SW480 (cell line): ENCODE data around the gene XRCC5.
"Not testable (repeated sequence)": the region's sequence is repeated elsewhere in the genome, so short reads cannot be mapped to it uniquely, and the experiment has no call there.

ENCODE experiments used
- DNase-seq: peaks from one replicate; pipeline ENCODE4 v3.0.0-alpha.2; 2016; ENCODE audit warnings: low spot score

Gene XRCC5

GRCh38 chr2:216118474-216118873 lies 9.3 kb downstream of the XRCC5 start:
- DNase-seq: no peak

- no peak for DNase-seq
Measured at GRCh38 chr2:216119146-216119545, 10.0 kb downstream of the XRCC5 start.

- DNase-seq: no peak
Measured at GRCh38 chr2:216119986-216120385, 10.8 kb downstream of the XRCC5 start.

GRCh38 chr2:216121255-216121654 lies 12.1 kb downstream of the XRCC5 start:
- no peak for DNase-seq

GRCh38 chr2:216126943-216127342 lies 17.8 kb downstream of the XRCC5 start:
- DNase-seq: no peak

- no peak for DNase-seq
Measured at GRCh38 chr2:216130346-216130971, 21.3 kb downstream of the XRCC5 start.

GRCh38 chr2:216131175-216131926 lies 22.2 kb downstream of the XRCC5 start:
- no peak for DNase-seq

- DNase-seq: no peak
Measured at GRCh38 chr2:216132585-216132984, 23.4 kb downstream of the XRCC5 start.

- no peak for DNase-seq
Measured at GRCh38 chr2:216133397-216133796, 24.2 kb downstream of the XRCC5 start.

- DNase-seq: no peak
Measured at GRCh38 chr2:216134958-216135541, 25.9 kb downstream of the XRCC5 start.

- peak; percentile 46 for DNase-seq
Measured at GRCh38 chr2:216139884-216140283, 30.7 kb downstream of the XRCC5 start.

- not testable (repeated sequence) for DNase-seq
Measured at GRCh38 chr2:216141516-216141915, 32.4 kb downstream of the XRCC5 start.

- no peak for DNase-seq
Measured at GRCh38 chr2:216142540-216142939, 33.4 kb downstream of the XRCC5 start.

GRCh38 chr2:216144372-216144771 lies 35.2 kb downstream of the XRCC5 start:
- DNase-seq: no peak

GRCh38 chr2:216144857-216145256 lies 35.7 kb downstream of the XRCC5 start:
- no peak for DNase-seq

GRCh38 chr2:216146573-216146972 lies 37.4 kb downstream of the XRCC5 start:
- no peak for DNase-seq

GRCh38 chr2:216147172-216148131 lies 38.3 kb downstream of the XRCC5 start:
- DNase-seq: no peak

- no peak for DNase-seq
Measured at GRCh38 chr2:216148983-216149382, 39.8 kb downstream of the XRCC5 start.

GRCh38 chr2:216149741-216150140 lies 40.6 kb downstream of the XRCC5 start:
- no peak for DNase-seq

- DNase-seq: no peak
Measured at GRCh38 chr2:216151313-216152025, 42.3 kb downstream of the XRCC5 start.

- DNase-seq: no peak
Measured at GRCh38 chr2:216155954-216156353, 46.8 kb downstream of the XRCC5 start.

- DNase-seq: no peak
Measured at GRCh38 chr2:216156822-216157221, 47.7 kb downstream of the XRCC5 start.
